ENCODE data around the gene MRTFA.
A peak's percentile ranks its signal among the peaks of the same experiment; 100 is the strongest.

MRTFA gene

GRCh38 chr22:40446203-40446602 lies 190.3 kb downstream of the MRTFA start:
- DNase-seq = no peak

DNA sequence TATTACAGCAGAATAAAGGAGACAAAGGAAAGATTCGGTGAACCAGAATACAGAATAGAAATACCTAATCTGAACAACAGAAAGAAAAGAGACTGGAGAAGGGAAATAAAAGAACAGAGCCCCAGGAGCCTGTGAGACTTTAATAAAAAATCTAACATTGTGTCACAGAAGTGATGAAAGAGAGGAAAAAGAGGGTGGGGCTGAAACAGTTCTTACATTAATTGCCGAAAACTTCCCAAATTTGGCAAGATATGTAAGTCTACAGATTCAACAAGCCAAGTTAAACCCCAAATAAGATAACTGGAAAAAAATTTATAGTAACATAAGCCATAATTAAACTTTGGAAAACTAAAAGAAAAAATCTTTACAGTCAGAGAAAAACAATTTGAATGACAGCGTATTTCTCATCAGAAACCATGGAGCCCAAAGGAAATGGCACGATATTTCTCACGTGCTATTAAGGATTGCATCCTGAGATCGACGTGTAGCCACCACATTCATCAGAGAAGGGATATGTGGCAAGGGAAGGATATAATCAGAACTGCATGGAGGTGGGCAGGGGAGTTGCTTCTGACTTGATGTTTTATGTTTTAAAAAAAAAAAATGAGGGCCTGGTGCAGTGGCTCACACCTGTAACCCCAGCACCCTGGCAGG lies 192.2 kb downstream of the MRTFA start:
- DNase-seq = no peak

- no peak for DNase-seq
Measured at GRCh38 chr22:40443732-40444131, 192.8 kb downstream of the MRTFA start.

- DNase-seq = no peak
Measured at GRCh38 chr22:40441761-40442390, 194.6 kb downstream of the MRTFA start.

DNA sequence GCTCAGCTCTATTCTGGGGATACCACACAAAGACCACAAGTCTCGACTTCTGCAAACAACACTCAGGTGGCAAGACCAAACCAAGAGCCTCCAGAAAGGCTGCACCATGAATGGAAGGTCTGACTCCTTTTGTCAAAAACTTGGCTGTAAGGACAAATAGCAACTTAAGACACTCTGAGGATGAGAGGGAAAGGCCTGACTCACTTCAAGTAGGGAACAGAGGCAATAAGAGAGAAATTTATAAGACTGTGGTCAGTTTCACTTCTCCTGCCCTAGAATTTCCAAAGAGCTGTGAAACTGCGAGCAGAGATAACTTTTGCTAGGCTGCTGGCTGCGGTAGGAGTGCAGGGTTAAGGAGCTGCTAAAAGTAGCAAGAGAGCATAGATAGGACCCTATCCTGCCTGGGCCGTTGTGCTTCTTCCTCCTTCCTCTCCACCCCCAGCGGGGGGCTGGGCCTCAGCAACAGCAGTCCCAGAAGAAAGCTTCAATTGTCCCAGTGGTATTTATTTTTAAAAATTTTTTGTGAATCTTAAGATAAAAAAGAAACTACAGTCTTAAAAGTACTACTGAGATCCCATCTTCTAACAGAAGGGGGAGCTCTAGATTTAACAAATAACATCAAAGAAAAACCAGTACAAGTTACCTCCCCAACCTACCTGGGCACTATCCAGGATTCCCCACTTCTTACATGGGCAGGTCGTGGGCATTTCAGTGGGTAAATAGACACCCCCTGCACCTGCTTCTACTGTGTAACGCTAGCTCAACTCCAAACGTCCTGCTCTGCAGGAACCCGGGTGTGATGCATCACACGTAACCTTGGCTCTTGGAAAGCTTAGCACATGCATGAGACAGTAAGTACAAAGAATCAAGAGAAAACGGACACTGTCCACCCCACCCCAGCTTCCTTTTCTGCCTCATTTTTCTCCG lies 199.8 kb downstream of the MRTFA start:
- DNase-seq = peak; percentile 39

DNA sequence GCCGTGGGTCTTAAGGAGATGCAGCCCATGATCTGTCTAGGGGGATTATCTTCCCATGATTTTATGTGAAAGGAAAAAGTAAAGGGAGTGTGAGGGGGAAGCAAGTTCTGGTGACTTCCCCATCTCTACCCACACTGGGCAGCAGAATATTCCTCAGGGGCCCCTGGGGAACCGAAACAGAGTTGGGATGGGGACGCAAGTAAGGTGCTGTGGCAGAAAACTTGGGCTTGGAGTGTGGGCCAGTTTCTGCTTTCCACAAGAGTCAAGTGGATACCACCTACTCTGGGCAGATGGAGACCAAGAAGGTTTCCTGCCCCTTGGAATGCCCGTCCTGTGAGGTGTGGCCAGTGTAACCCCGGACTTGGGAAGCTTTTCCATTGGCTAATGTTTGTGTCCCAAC lies 201.8 kb downstream of the MRTFA start:
- DNase-seq = no peak

GRCh38 chr22:40434106-40434505 lies 202.4 kb downstream of the MRTFA start:
- no peak for DNase-seq

DNA sequence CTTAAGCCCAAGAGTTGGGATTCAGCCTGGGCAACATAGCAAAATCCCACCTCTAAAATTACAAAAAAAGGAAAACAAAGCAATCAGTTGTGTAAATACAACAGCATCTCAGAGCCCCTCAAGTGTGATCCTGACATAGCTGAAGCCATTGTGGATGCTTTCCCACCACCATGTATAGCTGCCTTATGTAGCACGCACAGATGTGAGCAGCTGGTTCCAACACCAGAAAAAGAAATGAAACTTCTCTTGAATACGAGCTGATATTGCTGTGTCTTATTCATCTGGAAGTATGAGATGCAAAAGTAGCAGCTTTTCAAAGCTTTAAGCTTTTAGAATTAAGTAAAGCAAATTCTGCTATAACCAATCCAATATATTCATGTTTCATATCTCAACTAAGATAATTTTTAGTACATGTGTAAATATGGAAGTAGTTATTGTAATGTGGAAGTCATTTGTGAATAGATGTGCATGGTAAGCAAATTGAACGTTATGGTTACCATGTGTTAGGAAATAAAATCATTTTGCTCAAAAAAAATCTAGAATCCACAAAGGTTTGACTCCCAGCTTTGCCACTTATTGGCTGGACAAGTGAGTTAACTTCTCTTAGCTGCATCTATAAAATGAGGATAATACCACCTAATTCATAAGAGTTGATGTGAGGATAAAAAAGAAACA lies 203.0 kb downstream of the MRTFA start:
- DNase-seq = no peak

- DNase-seq = no peak
Measured at GRCh38 chr22:40432625-40433024, 203.9 kb downstream of the MRTFA start.

DNA sequence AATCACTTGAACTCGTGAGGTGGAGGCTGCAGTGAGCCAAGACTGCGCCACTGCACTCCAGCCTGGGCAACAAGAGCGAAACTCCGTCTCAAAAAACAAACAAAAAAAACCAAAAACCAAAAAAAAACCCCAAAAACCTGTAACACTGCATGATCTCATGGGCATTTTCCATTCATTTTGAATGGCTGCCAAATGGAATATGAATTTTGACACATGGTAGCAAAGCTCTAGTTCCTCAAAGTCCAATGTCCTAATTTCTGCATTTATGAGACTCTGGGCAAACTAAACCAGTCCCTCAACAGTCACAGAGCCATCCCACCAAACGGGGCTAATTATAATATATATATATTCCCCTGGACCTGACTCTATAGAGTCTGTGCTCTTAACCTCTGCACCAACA lies 204.4 kb downstream of the MRTFA start:
- DNase-seq = no peak

DNA sequence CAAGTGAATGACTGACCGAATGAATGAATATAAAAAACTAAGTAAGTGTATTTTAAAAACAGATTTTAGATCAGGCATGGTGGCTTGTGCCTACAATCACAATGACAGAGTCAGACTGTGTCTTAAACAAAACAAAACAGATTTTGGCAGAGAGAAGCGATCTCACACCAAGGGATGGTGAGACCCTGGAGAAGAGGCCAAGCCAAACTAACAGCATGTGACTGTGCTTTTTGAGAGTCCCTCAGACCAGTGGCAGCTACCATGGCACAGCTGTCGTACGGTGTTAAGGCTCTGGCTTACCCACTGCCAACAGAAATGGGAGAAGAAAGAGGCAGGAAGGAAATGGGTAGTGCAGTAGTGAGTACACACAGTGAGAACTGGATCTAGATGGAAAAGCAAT lies 205.5 kb downstream of the MRTFA start:
- DNase-seq = no peak

DNA sequence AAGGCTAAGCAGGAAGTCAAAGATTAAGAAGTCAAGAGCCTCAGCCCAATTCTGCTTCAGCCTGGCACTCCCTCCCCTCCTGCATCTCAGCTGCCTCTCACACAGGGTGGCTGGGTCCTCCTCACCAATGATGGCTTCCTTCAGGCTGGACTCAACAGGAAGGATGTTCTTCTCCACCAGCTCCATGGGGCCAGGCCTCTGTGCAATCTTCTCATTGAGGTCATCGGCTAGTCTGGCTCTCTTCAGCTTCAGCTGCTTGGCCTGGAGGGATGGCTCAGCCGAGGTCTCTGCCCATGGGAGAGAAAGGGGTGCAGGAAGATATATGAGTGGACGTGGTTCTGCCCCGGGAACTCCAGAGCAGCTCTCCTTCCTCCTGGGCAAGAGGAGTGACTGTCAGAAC lies 207.0 kb downstream of the MRTFA start:
- no peak for DNase-seq

- DNase-seq = no peak
Measured at GRCh38 chr22:40428796-40429195, 207.7 kb downstream of the MRTFA start.

GRCh38 chr22:40426594-40427333 lies 209.8 kb downstream of the MRTFA start:
- peak; percentile 15 for DNase-seq

DNA sequence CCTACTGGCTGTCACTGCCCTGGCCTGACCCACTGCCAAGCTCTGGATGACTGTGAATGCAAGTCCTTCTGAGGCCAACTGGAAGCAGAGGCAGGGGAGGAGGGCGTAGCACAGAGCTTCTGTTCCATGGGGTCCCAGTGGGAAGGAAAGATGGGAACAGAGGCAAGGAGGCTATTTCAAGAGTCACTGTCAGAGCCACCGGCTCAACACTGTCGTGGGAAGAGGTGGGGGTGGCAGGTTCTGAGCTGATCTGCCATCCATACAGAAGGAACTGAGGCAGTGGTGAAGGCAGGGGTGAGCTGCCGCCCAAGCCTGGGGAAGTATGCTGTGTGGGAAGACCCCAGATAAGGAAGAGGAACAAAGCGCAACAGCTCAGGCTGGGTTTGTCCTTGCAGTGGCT lies 211.4 kb downstream of the MRTFA start:
- DNase-seq = no peak

- DNase-seq = no peak
Measured at GRCh38 chr22:40423882-40424640, 212.5 kb downstream of the MRTFA start.

DNA sequence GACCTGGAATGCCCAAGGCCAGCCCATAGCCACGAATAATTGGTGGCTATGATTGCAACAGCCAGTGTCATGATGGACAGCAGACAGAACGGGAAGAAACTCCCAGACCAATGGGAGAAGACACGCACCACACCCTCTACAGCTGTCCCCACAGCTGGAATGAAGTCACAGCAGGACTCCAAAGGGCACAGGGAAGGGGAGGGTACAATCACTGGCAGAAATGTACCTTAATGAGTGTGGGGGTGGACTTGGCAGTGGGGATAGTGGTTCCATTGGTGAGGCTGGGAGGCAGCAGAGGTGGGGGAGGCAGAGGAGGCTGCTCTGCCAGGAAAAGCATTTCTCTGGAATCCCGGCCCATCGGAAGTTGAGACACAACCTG lies 213.2 kb downstream of the MRTFA start:
- DNase-seq = no peak

DNA sequence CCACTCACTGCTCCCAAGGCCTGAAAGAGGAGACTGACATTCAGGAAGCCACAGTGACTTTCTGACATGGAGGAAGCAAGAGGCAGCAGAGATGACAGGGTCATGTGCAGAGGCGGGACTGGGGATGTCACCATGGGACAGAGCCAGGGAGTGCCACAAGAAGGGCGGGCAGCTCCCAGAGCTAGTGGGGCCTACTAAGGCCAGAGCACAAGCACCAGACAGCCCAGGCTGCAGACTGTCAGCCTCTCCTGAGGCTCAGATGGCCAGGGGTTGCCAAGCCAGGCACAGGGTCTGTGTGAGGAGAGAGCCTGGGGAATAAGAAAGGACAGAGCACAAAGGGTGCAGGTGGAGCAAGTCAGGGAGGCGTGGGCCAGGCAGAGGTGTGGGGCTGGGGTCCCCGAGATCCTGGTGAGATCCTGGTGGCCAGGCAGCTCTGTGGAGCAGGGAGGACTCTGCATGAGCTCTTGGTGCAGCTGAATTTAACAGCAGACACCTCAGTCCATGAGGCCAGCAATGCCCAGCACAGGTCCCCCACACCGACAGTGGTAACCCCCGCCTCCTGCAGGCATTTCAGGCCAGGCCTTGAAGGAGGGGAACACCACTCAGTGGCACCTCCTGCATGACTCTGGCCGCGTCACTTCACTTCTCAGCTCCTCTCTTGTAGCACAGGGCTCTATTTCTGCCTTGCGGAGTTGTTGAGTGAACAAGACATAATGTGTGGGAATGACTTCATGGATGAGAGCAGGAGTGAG lies 213.8 kb downstream of the MRTFA start:
- no peak for DNase-seq

DNA sequence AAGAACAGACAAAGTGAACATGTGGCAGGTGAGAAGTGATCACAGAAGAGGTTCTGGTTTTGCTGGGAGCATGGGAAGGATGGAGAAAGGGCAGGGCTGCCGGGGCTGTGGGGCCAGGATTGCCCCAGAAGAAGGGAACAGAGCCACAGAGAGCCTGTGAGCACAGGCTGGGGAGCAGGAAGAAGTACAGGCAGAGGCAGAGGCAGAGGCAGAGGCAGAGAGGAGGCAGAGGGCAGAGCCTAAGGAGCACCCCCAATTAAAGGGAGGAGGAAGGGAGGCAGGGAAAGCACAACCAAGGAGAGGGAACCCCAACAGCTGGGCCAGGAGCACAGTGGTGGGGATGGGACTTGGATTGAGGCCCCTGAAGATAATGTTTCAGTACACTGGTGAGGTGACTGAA lies 214.6 kb downstream of the MRTFA start:
- no peak for DNase-seq

DNA sequence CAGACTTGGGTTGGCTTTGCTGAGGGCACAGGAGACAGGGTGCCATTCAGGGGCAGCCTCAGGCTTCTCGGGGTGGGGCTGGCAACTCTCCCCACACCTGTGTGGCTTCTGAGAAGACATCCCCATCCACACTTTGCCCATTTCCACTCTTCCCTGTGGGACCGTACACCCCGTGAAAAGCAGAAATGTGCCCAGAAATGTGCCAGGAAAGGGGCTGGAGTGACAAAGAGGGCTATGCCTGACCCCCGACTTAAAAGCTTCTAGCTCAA lies 215.5 kb downstream of the MRTFA start:
- no peak for DNase-seq

- DNase-seq = no peak
Measured at GRCh38 chr22:40420341-40421081, 216.0 kb downstream of the MRTFA start.

Data from NCI-H1436 (cell line).